HepG2 (cell line): ENCODE data around the gene TCF12. TPM values are rescaled to one million over a fixed set of nuclear protein-coding genes. Genes with fewer than 3 reads are reported as not detected.

Experiments used
- ATAC-seq: fragments of 200-7000 bp; cut with Tn5 transposase; 3 replicates; pipeline ENCODE4 v1.9.1; 2020; ENCODE audit warnings: mild to moderate bottlenecking, moderate library complexity
- BruUV-seq: library from RNA; stranded (reverse); fragments of 400-500 nt; replicated peaks from 2 replicates; lab custom pipeline; 2021; lab: Mats Ljungman, UMichigan
- CTCF ChIA-PET: fragments of 300-600 bp; formaldehyde crosslinking; extraction: SDS; loops from one replicate; lab custom pipeline; 2021; ENCODE audit warnings: low total read pairs, inconsistent platforms, low intra/inter-chr PET ratio; lab: Yijun Ruan, JAX
- POLR2A ChIA-PET: fragments of 350-600 bp; sonication (Branson Sonifier 250); formaldehyde crosslinking; loops from one replicate; lab custom pipeline; 2020; ENCODE audit warnings: antibody characterized with exemption, inconsistent platforms; lab: Yijun Ruan, JAX
- DNase-seq: peaks from one replicate; pipeline ENCODE4 v3.0.0-alpha.2; 2015; ENCODE audit warnings: low spot score
- FAIRE-seq: peaks from 3 replicates; lab custom pipeline; 2011; peaks lifted over from hg19 to GRCh38; lab: Jason Lieb, UNC
- H2AFZ ChIP-seq: one replicate; pipeline ENCODE4 v1.6.1; 2011; ENCODE audit warnings: low read length, inconsistent platforms
- H3K27ac ChIP-seq: fragments of 300-600 bp; 3 replicates; pipeline ENCODE4 v1.8.0; 2011; ENCODE audit warnings: mixed run types, mild to moderate bottlenecking, mixed read lengths, low read length, inconsistent platforms; ENCODE audit not compliant: insufficient read depth; ENCODE audit errors: extremely low read length
- H3K27me3 ChIP-seq, 2 experiments: fragments of 200-600 bp in 1 of 2; 2 replicates in 1 of 2; 3 replicates in 1 of 2; pipeline versions ENCODE4 v1.6.0 to v1.8.0; 2011; ENCODE audit warnings: low read length in 2 of 2, mild to moderate bottlenecking in 2 of 2, moderate library complexity in 2 of 2, inconsistent platforms in 1 of 2; ENCODE audit not compliant: insufficient read depth in 2 of 2, control insufficient read depth in 1 of 2
- H3K36me3 ChIP-seq, 2 experiments: fragments of 200-600 bp in 1 of 2; replicated peaks in 1 of 2; 2 replicates in 1 of 2; 3 replicates in 1 of 2; pipeline versions ENCODE4 v1.5.1 to v1.8.0; 2011; ENCODE audit warnings: low read length in 2 of 2, inconsistent platforms in 1 of 2; ENCODE audit not compliant: insufficient read depth in 2 of 2, control insufficient read depth in 1 of 2
- H3K4me1 ChIP-seq: 2 replicates; pipeline ENCODE4 v1.5.1; 2012; ENCODE audit warnings: low read length, inconsistent platforms; ENCODE audit not compliant: insufficient read depth
- H3K4me2 ChIP-seq: 2 replicates; pipeline ENCODE4 v1.6.0; 2011; ENCODE audit warnings: low read depth, low read length, inconsistent platforms
- H3K4me3 ChIP-seq, 3 experiments: fragments of 200-600 bp in 1 of 3; sonication (generic), shearing (Covaris generic) in 1 of 3; replicated peaks in 1 of 3; 2 replicates each; pipeline ENCODE4 v1.5.1; 2011 to 2016; ENCODE audit warnings: low read length in 3 of 3, inconsistent platforms in 2 of 3, low read depth in 2 of 3, mild to moderate bottlenecking in 2 of 3, control low read depth in 1 of 3, mixed read lengths in 1 of 3; ENCODE audit not compliant: insufficient read depth in 1 of 3
- H3K79me2 ChIP-seq: one replicate; pipeline ENCODE4 v1.6.1; 2011; ENCODE audit warnings: low read length, inconsistent platforms; ENCODE audit not compliant: insufficient read depth
- H3K9ac ChIP-seq: 2 replicates; pipeline ENCODE4 v1.6.0; 2011; ENCODE audit warnings: mild to moderate bottlenecking, low read depth, low read length, inconsistent platforms; ENCODE audit not compliant: insufficient read depth
- H3K9me3 ChIP-seq: 2 replicates; pipeline ENCODE4 v1.5.1; 2012; ENCODE audit warnings: mild to moderate bottlenecking, low read length
- H4K20me1 ChIP-seq: 2 replicates; pipeline ENCODE4 v1.6.0; 2011; ENCODE audit warnings: inconsistent platforms, mild to moderate bottlenecking, low read length, moderate library complexity; ENCODE audit not compliant: insufficient read depth
- ATF7 ChIP-seq, 2 experiments: fragments of 450-650 bp in 1 of 2; sonication (generic) in 1 of 2; formaldehyde crosslinking in 1 of 2; IDR thresholded peaks; 2 replicates each; pipeline versions ENCODE4 v1.4.0 to v1.6.1; 2016 to 2020; ENCODE audit warnings: antibody characterized with exemption in 1 of 2, mild to moderate bottlenecking in 1 of 2, missing genetic modification reagents in 1 of 2
- GTF2F1 ChIP-seq: fragments of 150-350 bp; IDR thresholded peaks from 2 replicates; pipeline ENCODE4 v1.6.1; 2014; ENCODE audit warnings: low read length
- KDM5A ChIP-seq: fragments of 200-600 bp; sonication (generic); IDR thresholded peaks from 2 replicates; pipeline ENCODE4 v1.7.0; 2018; ENCODE audit warnings: antibody characterized with exemption, mild to moderate bottlenecking, low read length, borderline replicate concordance
- MAZ ChIP-seq, 2 experiments: sonication (generic) in 1 of 2; formaldehyde crosslinking in 1 of 2; IDR thresholded peaks; 2 replicates each; pipeline versions ENCODE4 v1.5.0 to v1.6.1; 2012 to 2020; ENCODE audit warnings: low read depth in 2 of 2, mild to moderate bottlenecking in 2 of 2, borderline replicate concordance in 1 of 2, improper control_type of control experiment in 1 of 2, low read length in 1 of 2, missing genetic modification reagents in 1 of 2, moderate library complexity in 1 of 2
- ONECUT2 ChIP-seq: sonication (generic); formaldehyde crosslinking; IDR thresholded peaks from 2 replicates; pipeline ENCODE4 v1.4.0; 2020; ENCODE audit warnings: missing genetic modification reagents
- RARG ChIP-seq: sonication (generic); formaldehyde crosslinking; IDR thresholded peaks from 2 replicates; pipeline ENCODE4 v1.4.0; 2020; ENCODE audit warnings: low read depth, mild to moderate bottlenecking, missing genetic modification reagents
- SP4 ChIP-seq: sonication (generic); formaldehyde crosslinking; IDR thresholded peaks from 2 replicates; pipeline ENCODE4 v1.8.1; 2023; ENCODE audit warnings: mild to moderate bottlenecking, missing genetic modification reagents
- SRY ChIP-seq: sonication (generic); formaldehyde crosslinking; IDR thresholded peaks from 2 replicates; pipeline ENCODE4 v1.8.0; 2022; ENCODE audit warnings: mild to moderate bottlenecking, missing genetic modification reagents
- ZNF3 ChIP-seq: IDR thresholded peaks from 2 replicates; pipeline ENCODE4 v1.7.0; 2017; ENCODE audit warnings: inconsistent platforms
- ZNF329 ChIP-seq: sonication (generic); formaldehyde crosslinking; IDR thresholded peaks from 2 replicates; pipeline ENCODE4 v1.9.0; 2021; ENCODE audit warnings: low read depth, mild to moderate bottlenecking, missing genetic modification reagents
- ZNF652 ChIP-seq: IDR thresholded peaks from 2 replicates; pipeline ENCODE4 v1.6.1; 2016; ENCODE audit warnings: low read depth, borderline replicate concordance
- WGBS: methylation state at CpG from one replicate; pipeline ENCODE4 v1.1.6; 2017; ENCODE audit warnings: low lambda C conversion rate; 5-methylcytosine and 5-hydroxymethylcytosine counted together
- in situ Hi-C: cut with HindIII; loops from 2 replicates; pipeline ENCODE4 v1.10.0; 2017; ENCODE audit warnings: low pct_unique_long_range_greater_than_20kb; ENCODE audit not compliant: extremely low pct_ligation_motif_present
- intact Hi-C: fragments of 100-400 bp; cut with micrococcal nuclease; formaldehyde crosslinking; loops from one replicate; pipeline ENCODE4 v1.10.0; 2022; ENCODE audit not compliant: unreplicated experiment
- polyA plus RNA-seq, 8 experiments: library from polyadenylated mRNA; depleted of rRNA in 3 of 8; stranded (reverse) in 7 of 8; unstranded in 1 of 8; fragments of >200 nt; fragmentation: Illumina TruSeq in 4 of 8; extraction: Trizol in 4 of 8; gene quantifications; 2 replicates each; pipeline versions ENCODE4 v1.2.1 to v1.2.3, GENCODE V29; 2011 to 2016; ENCODE audit warnings: low read depth in 4 of 8, missing spikeins in 1 of 8, mixed read lengths in 1 of 8; ENCODE audit not compliant: insufficient read depth in 1 of 8
- total RNA-seq, 5 experiments: library from RNA; depleted of rRNA; stranded (reverse); fragments of >200 nt; fragmentation: Illumina TruSeq; extraction: Trizol; gene quantifications; 2 replicates each; pipeline ENCODE4 v1.2.3, GENCODE V29; 2016; ENCODE audit warnings: low read depth in 1 of 5
- TF ChIP-seq, protein P1 (sequence below): sonication (generic); formaldehyde crosslinking; IDR thresholded peaks from 2 replicates; pipeline ENCODE4 v1.4.0; 2020; ENCODE audit warnings: missing genetic modification reagents, borderline replicate concordance
- TF ChIP-seq, protein P2 (sequence below): sonication (generic); formaldehyde crosslinking; IDR thresholded peaks from 2 replicates; pipeline ENCODE4 v1.8.1; 2023; ENCODE audit warnings: mild to moderate bottlenecking, missing genetic modification reagents
- TF ChIP-seq, protein P3 (sequence below), 2 experiments: IDR thresholded peaks; 2 replicates each; pipeline ENCODE4 v1.6.1; 2011 to 2012; ENCODE audit warnings: low read length in 2 of 2, borderline replicate concordance in 1 of 2, low read depth in 1 of 2, mild to moderate bottlenecking in 1 of 2, moderate library complexity in 1 of 2
- TF ChIP-seq, protein P4 (sequence below): sonication (generic); formaldehyde crosslinking; IDR thresholded peaks from 2 replicates; pipeline ENCODE4 v1.8.0; 2022; ENCODE audit warnings: mild to moderate bottlenecking, missing genetic modification reagents, moderate library complexity

Gene TCF12
- total and polyA plus RNA-seq, 2 of the 13 experiments (the other 11 are each of a cell fraction or from before 2014, with no cell fraction given): 48.6 to 51.1 TPM

DNA sequence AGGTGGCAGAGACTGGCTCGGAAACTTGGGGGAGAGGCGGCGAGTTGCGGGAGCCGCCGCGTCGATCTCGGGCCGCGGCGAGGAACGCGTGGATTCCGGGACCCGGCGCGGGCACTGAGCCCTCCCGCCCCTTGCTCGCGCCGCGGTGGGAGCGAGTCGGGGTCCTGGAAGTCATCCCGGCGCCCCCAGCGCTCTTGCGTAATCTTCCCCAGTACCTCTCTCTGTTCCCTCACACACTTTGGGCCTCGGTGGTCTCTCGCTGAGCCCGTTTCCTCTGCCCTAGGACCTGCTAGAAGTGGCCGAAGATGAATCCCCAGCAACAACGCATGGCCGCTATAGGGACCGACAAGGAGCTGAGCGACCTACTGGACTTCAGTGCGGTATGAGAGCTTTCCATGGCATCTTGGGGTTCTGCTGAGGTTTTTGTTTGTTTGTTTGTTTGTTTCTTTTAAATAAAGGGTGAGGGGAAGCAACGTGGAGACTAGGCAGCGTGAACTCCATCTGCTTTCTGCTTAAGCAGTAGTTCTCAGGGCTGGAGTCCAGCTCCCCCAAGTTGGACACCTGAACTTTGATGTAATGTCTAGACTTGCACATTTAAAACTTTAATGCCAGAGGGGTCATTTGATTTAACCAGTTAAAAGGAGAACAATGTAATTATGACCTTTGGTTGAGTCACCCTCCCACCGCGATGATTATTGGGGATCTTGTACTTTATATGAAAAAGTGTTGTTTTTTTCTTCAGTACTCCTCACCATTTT is 1.3 kb downstream of the TCF12 start:
- BruUV-seq: TSS peak; percentile 43
- H3K4me1 ChIP-seq: peaks cover 49% of the 10 kb centered on the region
- H4K20me1 ChIP-seq: no peaks in the 10 kb centered on the region
- peak overlapping the region; percentile 76 to 99 (median 88) for H3K4me3 ChIP-seq
- ChIA-PET POLR2A (interaction anchor here (3.3 kb wide), 1 partner anchor 33 kb away, joined by 60 read pairs; no protein-coding TSS in a partner anchor), CTCF (no interaction called here)
- peaks cover 0 to 8% of the 10 kb centered on the region in 2 experiments; a peak in 2 of 5 replicates for H3K36me3 ChIP-seq
- 4% methylated on average over 14 of the region's 42 CpGs for WGBS
- DNase-seq (peak; percentile 18), ATAC-seq (peak; percentile 66), FAIRE-seq (no peak)
- peaks cover 54% of the 10 kb centered on the region for H3K79me2 ChIP-seq
- intact Hi-C loops: loop anchor here (10.0 kb wide), 2 partner anchors 135 to 215 kb away; no protein-coding TSS in a partner anchor
- H3K4me2 ChIP-seq: peak overlapping the region; percentile 60
- peak overlapping the region; percentile 85 for H3K27ac ChIP-seq
- H3K27me3 ChIP-seq: no peaks in the 10 kb centered on the region
- H3K9ac ChIP-seq: peak overlapping the region; percentile 94
- no peak overlapping the region for H2AFZ ChIP-seq
- in situ Hi-C loops: no loop called here
- H3K9me3 ChIP-seq: no peaks in the 10 kb centered on the region
- TF ChIP-seq SP4 (CRISPR knock-in tag): no peak
- no peak for TF ChIP-seq MAZ (IDR thresholded peaks at IDR 0.05; ENCODE audit: borderline replicate concordance, low read depth, low read length)
- no peak for TF ChIP-seq MAZ (CRISPR knock-in tag; IDR thresholded peaks at IDR 0.05; ENCODE audit: low read depth)
- no peak for TF ChIP-seq ZNF652 (CRISPR knock-in tag)
- no peak for TF ChIP-seq ONECUT2 (CRISPR knock-in tag)
- no peak for TF ChIP-seq ATF7 (IDR thresholded peaks at IDR 0.05)
- TF ChIP-seq ATF7 (CRISPR knock-in tag; IDR thresholded peaks at IDR 0.05): no peak
- no peak for TF ChIP-seq GTF2F1
- TF ChIP-seq KDM5A: 0 out of 2 replicates have a peak, but pooled peaks have one; percentile 33
- TF ChIP-seq ZNF3 (CRISPR knock-in tag): no peak
- TF ChIP-seq SRY (CRISPR knock-in tag): no peak
- TF ChIP-seq, protein P1, sequence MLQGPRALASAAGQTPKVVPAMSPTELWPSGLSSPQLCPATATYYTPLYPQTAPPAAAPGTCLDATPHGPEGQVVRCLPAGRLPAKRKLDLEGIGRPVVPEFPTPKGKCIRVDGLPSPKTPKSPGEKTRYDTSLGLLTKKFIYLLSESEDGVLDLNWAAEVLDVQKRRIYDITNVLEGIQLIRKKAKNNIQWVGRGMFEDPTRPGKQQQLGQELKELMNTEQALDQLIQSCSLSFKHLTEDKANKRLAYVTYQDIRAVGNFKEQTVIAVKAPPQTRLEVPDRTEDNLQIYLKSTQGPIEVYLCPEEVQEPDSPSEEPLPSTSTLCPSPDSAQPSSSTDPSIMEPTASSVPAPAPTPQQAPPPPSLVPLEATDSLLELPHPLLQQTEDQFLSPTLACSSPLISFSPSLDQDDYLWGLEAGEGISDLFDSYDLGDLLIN: no peak
- no peak for TF ChIP-seq RARG (CRISPR knock-in tag)
- TF ChIP-seq ZNF329 (CRISPR knock-in tag): no peak
- TF ChIP-seq, protein P2, sequence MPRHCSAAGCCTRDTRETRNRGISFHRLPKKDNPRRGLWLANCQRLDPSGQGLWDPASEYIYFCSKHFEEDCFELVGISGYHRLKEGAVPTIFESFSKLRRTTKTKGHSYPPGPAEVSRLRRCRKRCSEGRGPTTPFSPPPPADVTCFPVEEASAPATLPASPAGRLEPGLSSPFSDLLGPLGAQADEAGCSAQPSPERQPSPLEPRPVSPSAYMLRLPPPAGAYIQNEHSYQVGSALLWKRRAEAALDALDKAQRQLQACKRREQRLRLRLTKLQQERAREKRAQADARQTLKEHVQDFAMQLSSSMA: no peak
- TF ChIP-seq, protein P3, sequence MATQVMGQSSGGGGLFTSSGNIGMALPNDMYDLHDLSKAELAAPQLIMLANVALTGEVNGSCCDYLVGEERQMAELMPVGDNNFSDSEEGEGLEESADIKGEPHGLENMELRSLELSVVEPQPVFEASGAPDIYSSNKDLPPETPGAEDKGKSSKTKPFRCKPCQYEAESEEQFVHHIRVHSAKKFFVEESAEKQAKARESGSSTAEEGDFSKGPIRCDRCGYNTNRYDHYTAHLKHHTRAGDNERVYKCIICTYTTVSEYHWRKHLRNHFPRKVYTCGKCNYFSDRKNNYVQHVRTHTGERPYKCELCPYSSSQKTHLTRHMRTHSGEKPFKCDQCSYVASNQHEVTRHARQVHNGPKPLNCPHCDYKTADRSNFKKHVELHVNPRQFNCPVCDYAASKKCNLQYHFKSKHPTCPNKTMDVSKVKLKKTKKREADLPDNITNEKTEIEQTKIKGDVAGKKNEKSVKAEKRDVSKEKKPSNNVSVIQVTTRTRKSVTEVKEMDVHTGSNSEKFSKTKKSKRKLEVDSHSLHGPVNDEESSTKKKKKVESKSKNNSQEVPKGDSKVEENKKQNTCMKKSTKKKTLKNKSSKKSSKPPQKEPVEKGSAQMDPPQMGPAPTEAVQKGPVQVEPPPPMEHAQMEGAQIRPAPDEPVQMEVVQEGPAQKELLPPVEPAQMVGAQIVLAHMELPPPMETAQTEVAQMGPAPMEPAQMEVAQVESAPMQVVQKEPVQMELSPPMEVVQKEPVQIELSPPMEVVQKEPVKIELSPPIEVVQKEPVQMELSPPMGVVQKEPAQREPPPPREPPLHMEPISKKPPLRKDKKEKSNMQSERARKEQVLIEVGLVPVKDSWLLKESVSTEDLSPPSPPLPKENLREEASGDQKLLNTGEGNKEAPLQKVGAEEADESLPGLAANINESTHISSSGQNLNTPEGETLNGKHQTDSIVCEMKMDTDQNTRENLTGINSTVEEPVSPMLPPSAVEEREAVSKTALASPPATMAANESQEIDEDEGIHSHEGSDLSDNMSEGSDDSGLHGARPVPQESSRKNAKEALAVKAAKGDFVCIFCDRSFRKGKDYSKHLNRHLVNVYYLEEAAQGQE (IDR thresholded peaks at IDR 0.05; ENCODE audit: borderline replicate concordance in 1 of 2, low read depth in 1 of 2, low read length in 2 of 2): no peak
- TF ChIP-seq, protein P4, sequence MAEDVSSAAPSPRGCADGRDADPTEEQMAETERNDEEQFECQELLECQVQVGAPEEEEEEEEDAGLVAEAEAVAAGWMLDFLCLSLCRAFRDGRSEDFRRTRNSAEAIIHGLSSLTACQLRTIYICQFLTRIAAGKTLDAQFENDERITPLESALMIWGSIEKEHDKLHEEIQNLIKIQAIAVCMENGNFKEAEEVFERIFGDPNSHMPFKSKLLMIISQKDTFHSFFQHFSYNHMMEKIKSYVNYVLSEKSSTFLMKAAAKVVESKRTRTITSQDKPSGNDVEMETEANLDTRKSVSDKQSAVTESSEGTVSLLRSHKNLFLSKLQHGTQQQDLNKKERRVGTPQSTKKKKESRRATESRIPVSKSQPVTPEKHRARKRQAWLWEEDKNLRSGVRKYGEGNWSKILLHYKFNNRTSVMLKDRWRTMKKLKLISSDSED: no peak
